Smooth muscle cell (in vitro differentiated cells): ENCODE results near the gene CNP. TPM values are rescaled to one million over a fixed set of nuclear protein-coding genes. Genes with fewer than 3 reads are reported as not detected.

Source experiments
- DNase-seq: peaks from one replicate; lab custom pipeline; 2025; ENCODE audit not compliant: unreplicated experiment; lab: John Stamatoyannopoulos, UW
- H2AFZ ChIP-seq: fragments of 200-600 bp; sonication (generic); 2 replicates; pipeline ENCODE4 v1.6.0; 2016; ENCODE audit warnings: antibody characterized with exemption, low read depth, mild to moderate bottlenecking
- H3F3A ChIP-seq: fragments of 200-600 bp; sonication (generic); 2 replicates; pipeline ENCODE4 v1.6.0; 2017; ENCODE audit warnings: antibody characterized with exemption, low read depth
- H3K27ac ChIP-seq: fragments of 200-600 bp; sonication (generic); 2 replicates; pipeline ENCODE4 v1.5.1; 2016; ENCODE audit warnings: low read depth, mild to moderate bottlenecking
- H3K27me3 ChIP-seq: fragments of 200-600 bp; sonication (generic); 2 replicates; pipeline ENCODE4 v1.6.1; 2016; ENCODE audit warnings: low read depth, mild to moderate bottlenecking
- H3K36me3 ChIP-seq: fragments of 200-600 bp; sonication (generic); 2 replicates; pipeline ENCODE4 v1.5.1; 2016; ENCODE audit warnings: low read depth
- H3K4me1 ChIP-seq: fragments of 200-600 bp; sonication (generic); 2 replicates; pipeline ENCODE4 v1.5.1; 2016; ENCODE audit warnings: low read depth
- H3K4me2 ChIP-seq: fragments of 200-600 bp; sonication (generic); 2 replicates; pipeline ENCODE4 v1.6.0; 2016; ENCODE audit warnings: mild to moderate bottlenecking
- H3K4me3 ChIP-seq: fragments of 200-600 bp; sonication (generic); 2 replicates; pipeline ENCODE4 v1.5.1; 2016; ENCODE audit warnings: mild to moderate bottlenecking
- H3K79me2 ChIP-seq: fragments of 200-600 bp; sonication (generic); 2 replicates; pipeline ENCODE4 v1.6.0; 2016; ENCODE audit warnings: low read depth, mild to moderate bottlenecking
- H3K9ac ChIP-seq: fragments of 200-600 bp; sonication (generic); 2 replicates; pipeline ENCODE4 v1.6.0; 2016; ENCODE audit warnings: low read depth
- H3K9me3 ChIP-seq: fragments of 200-600 bp; sonication (generic); replicated peaks from 2 replicates; pipeline ENCODE4 v1.5.1; 2016; ENCODE audit warnings: low read depth
- H4K20me1 ChIP-seq: fragments of 200-600 bp; sonication (generic); 2 replicates; pipeline ENCODE4 v1.6.0; 2016; ENCODE audit warnings: low read depth
- CTCF ChIP-seq: fragments of 200-600 bp; sonication (generic); IDR thresholded peaks from 2 replicates; pipeline ENCODE4 v1.5.1; 2017; ENCODE audit warnings: borderline replicate concordance, mild to moderate bottlenecking, antibody characterized with exemption; ENCODE audit not compliant: insufficient read depth, poor library complexity, severe bottlenecking
- WGBS: methylation state at CpG from one replicate; pipeline ENCODE4 v1.1.7; 2016; ENCODE audit warnings: low lambda C conversion rate; 5-methylcytosine and 5-hydroxymethylcytosine counted together
- polyA plus RNA-seq: library from polyadenylated mRNA; unstranded; fragments of >200 nt; fragmentation: Nextera tagmentation; extraction: Ambion mirVana; gene quantifications from 2 replicates; pipeline ENCODE4 v1.2.1, GENCODE V29; 2016
- total RNA-seq: library from RNA; depleted of rRNA; stranded (reverse); fragments of >200 nt; gene quantifications from 2 replicates; pipeline ENCODE4 v1.2.3, GENCODE V29; 2014

Gene CNP
- total and polyA plus RNA-seq, 2 experiments from 2014 or later: 34.7 to 60.1 TPM

DNA sequence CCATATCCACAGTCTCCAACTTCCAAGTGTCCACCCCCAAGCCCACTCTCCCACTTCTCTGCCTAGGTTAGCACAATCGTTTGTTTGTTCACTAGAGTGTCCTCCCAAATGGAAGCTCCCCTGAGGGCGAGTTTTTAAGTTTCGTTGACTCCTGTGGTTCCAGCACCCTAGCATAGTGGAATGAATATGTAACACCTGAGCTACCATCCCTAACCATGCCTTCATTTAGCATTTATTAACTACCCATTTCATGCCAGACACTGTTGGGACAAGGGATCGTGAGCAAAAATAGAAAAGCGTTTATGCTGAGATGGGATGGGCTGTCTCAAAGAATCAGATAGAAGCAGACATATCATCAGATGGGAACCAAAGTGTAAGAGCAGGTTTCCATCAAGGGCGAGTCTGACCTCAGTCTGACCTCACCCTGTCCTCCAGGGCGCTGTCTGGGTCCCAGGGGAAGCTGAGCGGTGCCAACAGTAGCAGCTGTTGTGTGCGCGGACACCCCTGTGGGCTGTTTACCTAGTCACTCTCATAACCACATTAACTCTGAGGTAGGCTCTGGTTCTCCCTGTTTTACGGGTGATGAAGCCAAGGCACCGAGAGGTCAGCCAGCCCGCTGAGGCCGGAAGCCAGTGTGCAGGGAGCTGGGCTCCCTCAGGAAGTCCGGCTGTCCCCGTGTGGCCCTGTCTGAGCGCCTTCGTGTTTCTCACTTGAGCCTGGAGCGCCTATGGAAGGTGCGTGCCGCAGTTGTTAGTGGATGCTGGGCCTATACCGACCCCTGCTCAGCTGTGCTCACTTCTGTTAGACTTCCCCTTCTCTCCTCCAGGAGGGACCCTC lies 6.2 kb downstream of the CNP start:
- no peak for DNase-seq
- H3K4me2 ChIP-seq: no peak overlapping the region
- no peak overlapping the region for H3K9ac ChIP-seq
- peaks cover 26% of the 10 kb centered on the region for H3K79me2 ChIP-seq
- no peaks in the 10 kb centered on the region for H3K27me3 ChIP-seq
- H3K4me3 ChIP-seq: no peak overlapping the region
- H2AFZ ChIP-seq: no peak overlapping the region
- H3K4me1 ChIP-seq: no peaks in the 10 kb centered on the region
- no peaks in the 10 kb centered on the region for H3K9me3 ChIP-seq
- WGBS: 95% methylated on average over 22 of the region's 22 CpGs
- peaks cover 6% of the 10 kb centered on the region for H3K36me3 ChIP-seq
- H3F3A ChIP-seq: no peaks in the 10 kb centered on the region
- H4K20me1 ChIP-seq: peaks cover 17% of the 10 kb centered on the region
- no peak for TF ChIP-seq CTCF
- no peak overlapping the region for H3K27ac ChIP-seq

DNA sequence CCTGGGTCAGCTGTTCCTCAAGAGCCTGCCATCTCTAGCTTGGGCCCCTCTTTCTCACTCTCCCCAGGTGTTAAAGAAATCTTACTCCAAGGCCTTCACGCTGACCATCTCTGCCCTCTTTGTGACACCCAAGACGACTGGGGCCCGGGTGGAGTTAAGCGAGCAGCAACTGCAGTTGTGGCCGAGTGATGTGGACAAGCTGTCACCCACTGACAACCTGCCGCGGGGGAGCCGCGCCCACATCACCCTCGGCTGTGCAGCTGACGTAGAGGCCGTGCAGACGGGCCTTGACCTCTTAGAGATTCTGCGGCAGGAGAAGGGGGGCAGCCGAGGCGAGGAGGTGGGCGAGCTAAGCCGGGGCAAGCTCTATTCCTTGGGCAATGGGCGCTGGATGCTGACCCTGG lies 6.8 kb downstream of the CNP start:
- Histone ChIP-seq H3K36me3 (peaks cover 6% of the 10 kb centered on the region), H2AFZ (no peak overlapping the region), H3K9ac (no peak overlapping the region), H3K79me2 (peaks cover 21% of the 10 kb centered on the region), H3K4me2 (no peak overlapping the region), H3F3A (no peaks in the 10 kb centered on the region), H3K27ac (no peak overlapping the region), H3K27me3 (no peaks in the 10 kb centered on the region), H3K4me3 (no peak overlapping the region), H4K20me1 (peaks cover 17% of the 10 kb centered on the region), H3K9me3 (no peaks in the 10 kb centered on the region), H3K4me1 (no peaks in the 10 kb centered on the region)
- TF ChIP-seq CTCF: no peak
- no peak for DNase-seq
- 94% methylated on average over 19 of the region's 19 CpGs for WGBS

DNA sequence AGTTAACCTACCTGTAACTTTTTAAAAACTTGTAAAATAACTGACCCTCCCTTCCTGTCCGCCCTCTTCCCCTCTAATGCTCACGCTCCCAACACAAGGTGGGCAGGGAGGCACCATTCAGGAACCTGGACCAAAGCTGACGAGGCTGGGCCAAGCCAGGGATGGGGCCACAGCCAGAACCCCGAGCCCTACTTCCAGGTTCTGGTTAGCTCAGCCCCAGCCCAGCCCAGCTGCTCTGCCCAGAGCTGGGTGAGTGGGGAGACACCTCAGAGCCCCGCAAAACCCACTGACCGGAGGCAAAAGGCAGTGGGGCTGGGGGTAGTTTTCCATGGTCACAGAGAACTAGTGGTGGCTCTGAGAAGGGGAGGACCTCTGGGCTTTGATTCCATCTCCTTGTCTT lies 7.4 kb downstream of the CNP start:
- no peak for DNase-seq
- Histone ChIP-seq H3K36me3 (peaks cover 6% of the 10 kb centered on the region), H3K79me2 (peaks cover 16% of the 10 kb centered on the region)

More for the DNA sequence above, 7.4 kb downstream of the CNP start:
- no peaks in the 10 kb centered on the region for H3K4me1 ChIP-seq
- no peak overlapping the region for H3K9ac ChIP-seq
- no peaks in the 10 kb centered on the region for H3F3A ChIP-seq
- WGBS: 87% methylated on average over 6 of the region's 6 CpGs
- no peak for TF ChIP-seq CTCF
- no peak overlapping the region for H3K4me2 ChIP-seq
- H2AFZ ChIP-seq: no peak overlapping the region
- peaks cover 17% of the 10 kb centered on the region for H4K20me1 ChIP-seq
- H3K27me3 ChIP-seq: no peaks in the 10 kb centered on the region
- no peaks in the 10 kb centered on the region for H3K9me3 ChIP-seq
- H3K4me3 ChIP-seq: no peak overlapping the region
- H3K27ac ChIP-seq: no peak overlapping the region
